Glutamatergic neuron (in vitro differentiated cells): ENCODE data around the gene TEX52. TPM values are rescaled to one million over a fixed set of nuclear protein-coding genes. Genes with fewer than 3 reads are reported as not detected.

Experiments
- DNase-seq: peaks from one replicate; pipeline ENCODE4 v3.0.0; 2022
- H3K27ac Mint-ChIP-seq: one replicate; pipeline ENCODE4 v1.8.0; 2020; ENCODE audit warnings: mild to moderate bottlenecking, mixed read lengths, inconsistent platforms; ENCODE audit not compliant: unreplicated experiment
- H3K27me3 Mint-ChIP-seq: one replicate; pipeline ENCODE4 v1.8.0; 2020; ENCODE audit warnings: mild to moderate bottlenecking, moderate library complexity, mixed read lengths, inconsistent platforms; ENCODE audit not compliant: unreplicated experiment
- H3K36me3 Mint-ChIP-seq: one replicate; pipeline ENCODE4 v1.8.0; 2020; ENCODE audit warnings: mild to moderate bottlenecking, mixed read lengths, inconsistent platforms; ENCODE audit not compliant: unreplicated experiment
- H3K4me1 Mint-ChIP-seq: one replicate; pipeline ENCODE4 v1.8.0; 2020; ENCODE audit warnings: mild to moderate bottlenecking, low read depth, mixed read lengths, inconsistent platforms; ENCODE audit not compliant: unreplicated experiment
- H3K4me3 Mint-ChIP-seq: one replicate; pipeline ENCODE4 v1.8.0; 2020; ENCODE audit warnings: mild to moderate bottlenecking, mixed read lengths, inconsistent platforms; ENCODE audit not compliant: unreplicated experiment
- H3K9me3 Mint-ChIP-seq: one replicate; pipeline ENCODE4 v1.8.0; 2020; ENCODE audit warnings: mild to moderate bottlenecking, moderate library complexity, mixed read lengths, inconsistent platforms; ENCODE audit not compliant: unreplicated experiment
- CTCF ChIP-seq: fragments of 200-600 bp; sonication (generic); IDR thresholded peaks from one replicate; pipeline ENCODE4 v1.5.0; 2021; ENCODE audit not compliant: partially characterized antibody, unreplicated experiment
- total RNA-seq: library from RNA; stranded (reverse); fragmentation: NEBNext Ultra II Directional; extraction: Animal tissue kit (Norgen Biotek cat#: 25700); gene quantifications from one replicate; pipeline ENCODE4 v1.2.1, GENCODE V29; 2021; ENCODE audit not compliant: unreplicated experiment

TEX52 gene
- total RNA-seq, 1 donor from 2014 or later: not detected

- peaks cover 2% of the 10 kb centered on the region for H3K9me3 Mint-ChIP-seq
- no peak for DNase-seq
- no peak for TF ChIP-seq CTCF
- no peak overlapping the region for H3K27ac Mint-ChIP-seq
- no peak overlapping the region for H3K4me3 Mint-ChIP-seq
- peaks cover 2% of the 10 kb centered on the region for H3K27me3 Mint-ChIP-seq
- H3K4me1 Mint-ChIP-seq: peaks cover 2% of the 10 kb centered on the region
- H3K36me3 Mint-ChIP-seq: peaks cover 11% of the 10 kb centered on the region
Observed at GRCh38 chr12:2832550-2833127, 24.2 kb downstream of the TEX52 start.

GRCh38 chr12:2829275-2829674 lies 27.6 kb downstream of the TEX52 start:
- H3K36me3 Mint-ChIP-seq: peaks cover 11% of the 10 kb centered on the region
- TF ChIP-seq CTCF: no peak
- peaks cover 2% of the 10 kb centered on the region for H3K27me3 Mint-ChIP-seq
- H3K9me3 Mint-ChIP-seq: no peaks in the 10 kb centered on the region
- no peak overlapping the region for H3K27ac Mint-ChIP-seq
- H3K4me1 Mint-ChIP-seq: no peaks in the 10 kb centered on the region
- no peak for DNase-seq
- H3K4me3 Mint-ChIP-seq: no peak overlapping the region

- peak overlapping the region; percentile 28 for H3K27ac Mint-ChIP-seq
- peaks cover 2% of the 10 kb centered on the region for H3K27me3 Mint-ChIP-seq
- DNase-seq: no peak
- TF ChIP-seq CTCF: no peak
- no peaks in the 10 kb centered on the region for H3K9me3 Mint-ChIP-seq
- H3K4me3 Mint-ChIP-seq: no peak overlapping the region
- H3K4me1 Mint-ChIP-seq: no peaks in the 10 kb centered on the region
- H3K36me3 Mint-ChIP-seq: peaks cover 14% of the 10 kb centered on the region
Observed at GRCh38 chr12:2826721-2827515, 29.9 kb downstream of the TEX52 start.

- Mint-ChIP-seq H3K4me3 (no peak overlapping the region), H3K4me1 (no peaks in the 10 kb centered on the region), H3K36me3 (peaks cover 8% of the 10 kb centered on the region), H3K27ac (no peak overlapping the region), H3K9me3 (no peaks in the 10 kb centered on the region), H3K27me3 (no peaks in the 10 kb centered on the region)
- no peak for DNase-seq
- no peak for TF ChIP-seq CTCF
Observed at GRCh38 chr12:2826036-2826435, 30.8 kb downstream of the TEX52 start.

- no peak for DNase-seq
- no peaks in the 10 kb centered on the region for H3K4me1 Mint-ChIP-seq
- no peak overlapping the region for H3K27ac Mint-ChIP-seq
Observed at GRCh38 chr12:2825132-2825531, 31.7 kb downstream of the TEX52 start.

More at GRCh38 chr12:2825132-2825531, 31.7 kb downstream of the TEX52 start:
- no peaks in the 10 kb centered on the region for H3K27me3 Mint-ChIP-seq
- no peak for TF ChIP-seq CTCF
- no peaks in the 10 kb centered on the region for H3K9me3 Mint-ChIP-seq
- H3K36me3 Mint-ChIP-seq: peaks cover 5% of the 10 kb centered on the region
- H3K4me3 Mint-ChIP-seq: no peak overlapping the region
